Bronchial epithelial cell (primary cell): ENCODE data around the gene WBP4. TPM values are rescaled to one million over a fixed set of nuclear protein-coding genes. Genes with fewer than 3 reads are reported as not detected.
A peak's percentile ranks its signal among the peaks of the same experiment; 100 is the strongest.

Source experiments
- DNase-seq: peaks from one replicate; pipeline ENCODE4 v3.0.0-alpha.2; 2010; ENCODE audit warnings: low read depth
- FAIRE-seq: peaks from 2 replicates; lab custom pipeline; 2011; peaks lifted over from hg19 to GRCh38; lab: Jason Lieb, UNC
- H3K27me3 ChIP-seq: 2 replicates; pipeline ENCODE4 v1.5.1; 2011; ENCODE audit warnings: low read length; ENCODE audit not compliant: control insufficient read depth, insufficient read depth
- H3K36me3 ChIP-seq: 2 replicates; pipeline ENCODE4 v1.5.1; 2011; ENCODE audit warnings: low read length; ENCODE audit not compliant: control insufficient read depth, insufficient read depth
- H3K4me3 ChIP-seq: 2 replicates; pipeline ENCODE4 v1.5.1; 2011; ENCODE audit warnings: mild to moderate bottlenecking, low read depth, low read length, control low read depth
- total RNA-seq: library from RNA; depleted of rRNA; stranded (reverse); fragments of >200 nt; gene quantifications from 2 replicates; pipeline ENCODE4 v1.2.1, GENCODE V29; 2014
- TF ChIP-seq, protein P1 (sequence below): IDR thresholded peaks from 2 replicates; pipeline ENCODE4 v1.5.1; 2011; ENCODE audit warnings: mild to moderate bottlenecking, moderate library complexity, low read length, control low read depth, inconsistent platforms; ENCODE audit not compliant: insufficient read depth, severe bottlenecking

The WBP4 gene
- total RNA-seq, 1 donor from 2014 or later = 6.8 TPM

DNA sequence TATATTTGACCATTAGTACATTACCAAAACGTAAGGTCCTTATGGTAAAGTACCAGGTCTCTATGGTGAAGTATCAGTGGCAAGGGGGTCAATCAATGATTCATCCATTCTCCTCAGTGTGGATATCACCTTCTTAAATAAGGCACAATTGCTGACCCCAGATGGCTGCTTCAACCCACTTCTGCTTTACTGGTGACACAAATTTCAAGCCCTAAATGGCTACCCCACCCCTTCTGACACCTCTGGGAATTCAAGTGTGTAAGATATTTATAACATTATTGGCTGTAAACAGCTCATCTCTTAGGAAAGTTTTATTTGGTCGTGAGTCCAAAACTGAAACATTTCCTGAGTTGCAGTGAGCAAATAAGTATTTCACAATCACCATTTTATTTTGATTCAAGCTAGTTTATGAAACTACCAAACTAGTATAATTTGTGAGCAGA is 7.9 kb upstream of the WBP4 start:
- no peaks in the 10 kb centered on the region for H3K36me3 ChIP-seq
- TF ChIP-seq, protein P1, sequence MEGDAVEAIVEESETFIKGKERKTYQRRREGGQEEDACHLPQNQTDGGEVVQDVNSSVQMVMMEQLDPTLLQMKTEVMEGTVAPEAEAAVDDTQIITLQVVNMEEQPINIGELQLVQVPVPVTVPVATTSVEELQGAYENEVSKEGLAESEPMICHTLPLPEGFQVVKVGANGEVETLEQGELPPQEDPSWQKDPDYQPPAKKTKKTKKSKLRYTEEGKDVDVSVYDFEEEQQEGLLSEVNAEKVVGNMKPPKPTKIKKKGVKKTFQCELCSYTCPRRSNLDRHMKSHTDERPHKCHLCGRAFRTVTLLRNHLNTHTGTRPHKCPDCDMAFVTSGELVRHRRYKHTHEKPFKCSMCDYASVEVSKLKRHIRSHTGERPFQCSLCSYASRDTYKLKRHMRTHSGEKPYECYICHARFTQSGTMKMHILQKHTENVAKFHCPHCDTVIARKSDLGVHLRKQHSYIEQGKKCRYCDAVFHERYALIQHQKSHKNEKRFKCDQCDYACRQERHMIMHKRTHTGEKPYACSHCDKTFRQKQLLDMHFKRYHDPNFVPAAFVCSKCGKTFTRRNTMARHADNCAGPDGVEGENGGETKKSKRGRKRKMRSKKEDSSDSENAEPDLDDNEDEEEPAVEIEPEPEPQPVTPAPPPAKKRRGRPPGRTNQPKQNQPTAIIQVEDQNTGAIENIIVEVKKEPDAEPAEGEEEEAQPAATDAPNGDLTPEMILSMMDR = no peak
- no peak overlapping the region for H3K4me3 ChIP-seq
- DNase-seq (peak; percentile 73), FAIRE-seq (no peak)
- no peaks in the 10 kb centered on the region for H3K27me3 ChIP-seq

DNA sequence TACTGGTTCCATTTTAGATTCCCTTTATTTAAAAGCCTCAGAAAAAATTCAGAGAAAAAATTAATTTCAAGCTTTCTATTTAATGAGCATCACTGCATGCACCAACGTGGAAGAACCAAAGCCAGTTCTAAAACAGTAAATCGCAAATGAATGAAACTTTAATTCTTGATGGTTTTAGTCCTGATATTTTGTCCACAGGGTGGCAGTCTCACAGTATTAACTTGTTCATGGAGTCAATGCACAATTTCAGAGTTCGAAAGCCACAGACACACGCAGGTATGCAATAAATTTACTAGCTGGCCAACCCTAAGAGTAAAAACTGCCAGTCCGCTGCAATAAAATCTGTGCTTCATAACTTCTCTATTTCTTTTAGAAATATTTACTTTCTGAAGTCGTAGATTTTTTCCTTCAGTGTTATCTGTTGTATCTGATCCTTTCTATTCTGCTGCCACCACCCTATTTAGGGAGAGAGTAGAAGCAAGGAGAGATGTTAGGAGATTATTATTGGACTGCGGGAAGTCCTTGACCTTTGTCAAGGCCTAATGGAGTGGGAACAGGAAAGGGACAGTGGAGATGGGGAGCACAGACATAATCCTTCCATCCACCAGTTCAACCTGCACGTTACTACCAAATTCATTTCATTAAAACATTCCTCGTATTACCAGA is 7.0 kb upstream of the WBP4 start:
- TF ChIP-seq, protein P1 = peak; percentile 24
- FAIRE-seq (no peak), DNase-seq (peak; percentile 56)
- Histone ChIP-seq H3K27me3 (no peaks in the 10 kb centered on the region), H3K36me3 (no peaks in the 10 kb centered on the region), H3K4me3 (no peak overlapping the region)

DNA sequence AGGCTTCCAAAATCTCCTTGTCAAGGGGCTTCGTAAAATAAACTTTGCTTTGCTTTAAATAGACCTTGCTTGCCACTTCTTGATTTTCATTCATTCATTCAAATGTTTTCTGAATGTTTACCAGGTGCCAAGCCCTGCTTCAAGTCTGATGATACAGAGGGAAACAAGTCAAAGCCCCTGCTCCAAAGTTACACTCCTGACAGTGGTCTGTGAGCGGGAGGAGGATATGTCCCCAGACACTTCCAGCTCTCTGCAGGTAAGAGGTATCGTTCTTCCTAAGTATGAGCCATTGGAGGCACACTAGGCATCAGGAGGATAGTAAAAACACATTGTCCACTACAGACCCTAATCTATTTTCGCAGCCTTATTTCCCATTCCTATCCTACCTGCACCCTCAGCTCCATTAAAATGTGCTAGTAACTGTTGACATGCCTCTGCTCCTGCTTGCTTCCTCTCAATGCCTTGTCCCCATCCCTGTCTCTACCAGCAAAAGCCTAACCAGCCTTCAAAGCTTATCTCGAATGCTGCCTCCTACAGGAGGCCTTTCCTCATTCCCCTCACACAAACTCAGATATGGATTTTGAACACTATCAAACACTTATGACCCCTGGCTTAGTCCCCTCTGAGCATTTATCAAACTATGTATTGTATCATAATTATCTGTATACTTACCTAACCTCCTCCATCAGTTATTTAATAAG is 6.2 kb upstream of the WBP4 start:
- no peaks in the 10 kb centered on the region for H3K36me3 ChIP-seq
- H3K4me3 ChIP-seq = no peak overlapping the region
- no peak for DNase-seq
- TF ChIP-seq, protein P1 = peak; percentile 46
- FAIRE-seq = no peak
- H3K27me3 ChIP-seq = no peaks in the 10 kb centered on the region

GRCh38 chr13:41056194-41056593 is 5.1 kb upstream of the WBP4 start:
- H3K4me3 ChIP-seq = no peak overlapping the region
- TF ChIP-seq, protein P1 = no peak
- no peak for FAIRE-seq
- no peaks in the 10 kb centered on the region for H3K36me3 ChIP-seq
- no peaks in the 10 kb centered on the region for H3K27me3 ChIP-seq
- no peak for DNase-seq

DNA sequence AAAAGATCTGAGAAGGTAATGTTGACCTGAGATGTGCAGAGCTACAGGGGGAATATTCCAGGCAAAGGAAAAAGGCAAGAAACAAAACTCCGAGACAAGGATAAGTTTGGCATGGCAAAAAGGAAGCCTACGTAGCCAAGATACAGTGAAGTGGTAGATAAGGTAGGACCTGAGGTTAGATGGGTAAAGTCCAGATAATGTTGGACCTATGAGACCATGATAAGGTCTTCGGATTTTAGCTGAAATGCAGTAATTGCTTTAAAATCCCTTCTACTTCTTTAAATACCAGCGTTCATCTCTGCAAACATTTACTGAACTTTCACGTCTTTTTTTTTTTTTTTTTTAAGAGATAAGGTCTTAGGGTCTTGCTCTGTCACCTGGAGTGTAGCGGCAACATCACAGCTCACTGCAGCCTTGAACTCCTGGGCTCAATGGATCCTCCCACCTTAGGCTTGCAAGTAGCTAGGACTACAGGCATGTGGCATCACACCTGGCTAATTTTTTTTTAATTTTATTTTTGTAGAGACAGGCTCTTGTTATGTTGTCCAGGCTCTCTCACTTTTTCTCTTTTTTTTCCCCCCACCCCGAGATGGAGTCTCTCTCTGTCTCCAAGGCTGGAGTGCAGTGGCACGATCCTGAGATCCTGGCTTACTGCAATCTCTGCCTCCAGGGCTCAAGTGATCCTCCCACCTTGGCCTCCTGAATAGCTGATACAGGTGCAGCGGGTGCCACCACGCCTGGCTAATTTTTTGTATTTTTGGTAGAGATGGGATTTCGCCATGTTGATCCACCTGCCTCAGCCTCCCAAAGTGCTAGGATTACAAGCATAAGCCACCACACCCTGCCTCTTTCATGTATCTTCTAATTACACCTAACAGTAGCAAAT is 4.2 kb upstream of the WBP4 start:
- DNase-seq (no peak), FAIRE-seq (no peak)
- Histone ChIP-seq H3K27me3 (no peaks in the 10 kb centered on the region), H3K36me3 (no peaks in the 10 kb centered on the region), H3K4me3 (no peak overlapping the region)
- TF ChIP-seq, protein P1 = no peak
